B cell (primary cell): ENCODE measurements around the gene WRAP73. TPM values are rescaled to one million over a fixed set of nuclear protein-coding genes. Genes with fewer than 3 reads are reported as not detected.

Experiments used
- ATAC-seq: fragments of 200-7000 bp; cut with Tn5 transposase; one replicate; pipeline ENCODE4 v1.10.0; 2021; ENCODE audit warnings: low read depth, mild to moderate bottlenecking, moderate number of reproducible peaks, moderate library complexity
- CTCF ChIA-PET: fragments of 350-600 bp; sonication (Branson Sonifier 250); formaldehyde crosslinking; loops from one replicate; lab custom pipeline; 2021; ENCODE audit warnings: antibody characterized with exemption, inconsistent platforms; lab: Charles Lee
- POLR2A ChIA-PET: fragments of 350-600 bp; sonication (Branson Sonifier 250); formaldehyde crosslinking; loops from one replicate; lab custom pipeline; 2021; ENCODE audit warnings: antibody characterized with exemption; lab: Charles Lee
- DNase-seq: peaks from one replicate; pipeline ENCODE4 v3.0.0; 2013
- H2AFZ ChIP-seq: 2 replicates; pipeline ENCODE4 v1.6.1; 2012; ENCODE audit warnings: mild to moderate bottlenecking, low read depth, low read length; ENCODE audit not compliant: insufficient read depth, poor library complexity, severe bottlenecking
- H3K27ac ChIP-seq, 2 donors: 1 replicate in 1 of 2; 2 replicates in 1 of 2; pipeline ENCODE4 v1.5.1; 2012 to 2013; ENCODE audit warnings: low read length in 2 of 2, mild to moderate bottlenecking in 2 of 2, moderate library complexity in 1 of 2
- H3K27me3 ChIP-seq, 4 experiments: fragments of 200-600 bp in 1 of 4; sonication (generic) in 1 of 4; replicated peaks in 1 of 4; 1 replicate in 2 of 4; 2 replicates in 2 of 4; pipeline versions ENCODE4 v1.6.1 to v1.7.0; 2013 to 2016; ENCODE audit warnings: low read length in 3 of 4, mild to moderate bottlenecking in 2 of 4, mixed read lengths in 1 of 4, moderate library complexity in 1 of 4; ENCODE audit not compliant: insufficient read depth in 4 of 4, control insufficient read depth in 3 of 4; ENCODE audit errors: control extremely low read depth in 1 of 4
- H3K36me3 ChIP-seq, 2 experiments: replicated peaks in 1 of 2; 1 replicate in 1 of 2; 2 replicates in 1 of 2; pipeline versions ENCODE4 v1.6.1 to v1.7.1; 2013; ENCODE audit warnings: low read length in 1 of 2; ENCODE audit not compliant: insufficient read depth in 2 of 2, control insufficient read depth in 1 of 2; ENCODE audit errors: control extremely low read depth in 1 of 2, extremely low read depth in 1 of 2
- H3K4me1 ChIP-seq, 2 donors: fragments of 200-600 bp in 1 of 2; sonication (generic) in 1 of 2; 1 replicate in 1 of 2; 2 replicates in 1 of 2; pipeline versions ENCODE4 v1.5.1 to v1.6.1; 2013 to 2017; ENCODE audit warnings: low read length in 2 of 2; ENCODE audit not compliant: control insufficient read depth in 2 of 2, insufficient read depth in 2 of 2
- H3K4me2 ChIP-seq: replicated peaks from 2 replicates; pipeline ENCODE3; 2012; ENCODE audit warnings: mild to moderate bottlenecking, low read depth, low read length; ENCODE audit not compliant: poor library complexity, severe bottlenecking
- H3K4me3 ChIP-seq, 5 experiments: fragments of 200-600 bp in 1 of 5; sonication (generic) in 1 of 5; 1 replicate in 3 of 5; 2 replicates in 2 of 5; pipeline versions ENCODE4 v1.5.1 to v1.7.0; 2011 to 2016; ENCODE audit warnings: low read length in 4 of 5, mild to moderate bottlenecking in 4 of 5, low read depth in 2 of 5, control low read depth in 1 of 5, moderate library complexity in 1 of 5; ENCODE audit not compliant: insufficient read depth in 1 of 5; ENCODE audit errors: control extremely low read depth in 1 of 5, extremely low read depth in 1 of 5
- H3K79me2 ChIP-seq: fragments of 200-600 bp; sonication (generic); one replicate; pipeline ENCODE4 v1.6.0; 2016; ENCODE audit warnings: low read length; ENCODE audit not compliant: control insufficient read depth, insufficient read depth
- H3K9ac ChIP-seq: fragments of 200-600 bp; sonication (generic); 2 replicates; pipeline ENCODE4 v1.6.1; 2017; ENCODE audit warnings: mild to moderate bottlenecking, low read length, moderate library complexity
- H3K9me3 ChIP-seq, 3 donors: one replicate each; pipeline versions ENCODE4 v1.6.1 to v1.7.1; 2013; ENCODE audit warnings: low read length in 2 of 3; ENCODE audit not compliant: control insufficient read depth in 2 of 3, insufficient read depth in 1 of 3; ENCODE audit errors: control extremely low read depth in 1 of 3
- H4K20me1 ChIP-seq: 2 replicates; pipeline ENCODE4 v1.6.0; 2012; ENCODE audit warnings: mild to moderate bottlenecking, low read length; ENCODE audit not compliant: insufficient read depth, control insufficient read depth, poor library complexity, severe bottlenecking
- H3K27ac Mint-ChIP-seq: one replicate; pipeline ENCODE4 v1.8.0; 2021; ENCODE audit warnings: mixed read lengths
- H3K27me3 Mint-ChIP-seq: one replicate; pipeline ENCODE4 v1.8.0; 2021; ENCODE audit warnings: mixed read lengths
- H3K4me1 Mint-ChIP-seq: one replicate; pipeline ENCODE4 v1.8.0; 2021; ENCODE audit warnings: mixed read lengths
- H3K4me3 Mint-ChIP-seq: one replicate; pipeline ENCODE4 v1.8.0; 2021; ENCODE audit warnings: mixed read lengths
- H3K9me3 Mint-ChIP-seq: one replicate; pipeline ENCODE4 v1.8.0; 2022; ENCODE audit warnings: mixed read lengths; ENCODE audit not compliant: insufficient read depth
- CTCF ChIP-seq: fragments of 200-600 bp; IDR thresholded peaks from one replicate; pipeline ENCODE4 v1.8.0; 2022; ENCODE audit warnings: antibody characterized with exemption, mild to moderate bottlenecking
- EZH2 ChIP-seq: IDR thresholded peaks from 2 replicates; pipeline ENCODE4 v1.6.1; 2012; ENCODE audit warnings: borderline replicate concordance, low read depth, mild to moderate bottlenecking, moderate library complexity, low read length; ENCODE audit not compliant: insufficient read depth, poor library complexity, severe bottlenecking
- WGBS: methylation state at CpG from one replicate; pipeline ENCODE4 v1.1.5; 2013; ENCODE audit warnings: missing lambda C conversion rate; ENCODE audit not compliant: insufficient coverage; 5-methylcytosine and 5-hydroxymethylcytosine counted together
- intact Hi-C: fragments of 100-400 bp; cut with micrococcal nuclease; formaldehyde crosslinking; loops from one replicate; pipeline ENCODE4 v1.10.0; 2022
- polyA plus RNA-seq: library from polyadenylated mRNA; depleted of rRNA; stranded (reverse); fragments of >200 nt; gene quantifications from 2 replicates; pipeline ENCODE4 v1.2.3, GENCODE V29; 2012
- total RNA-seq, 2 donors: library from RNA; stranded (reverse); fragments of 120-200 nt in 1 of 2; gene quantifications; 1 replicate in 1 of 2; 2 replicates in 1 of 2; pipeline versions ENCODE4 v1.2.3 to v1.2.4, GENCODE V29; 2013 to 2022

Gene WRAP73
- total and polyA plus RNA-seq, 2 donors (not counting 1 experiment from before 2014, with no cell fraction given): 37.1 to 68.5 TPM

- no peak for ATAC-seq
- H3K27me3 Mint-ChIP-seq: no peaks in the 10 kb centered on the region
- Histone ChIP-seq H3K9me3 (no peaks in the 10 kb centered on the region), H3K36me3 (peaks cover 0 to 51% of the 10 kb centered on the region in 2 experiments), H3K4me1 (peaks cover 13 to 20% of the 10 kb centered on the region in 2 donors), H3K4me3 (no peak overlapping the region), H3K27ac (no peak overlapping the region), H3K4me2 (no peak overlapping the region), H4K20me1 (peaks cover 5% of the 10 kb centered on the region), H3K27me3 (no peaks in the 10 kb centered on the region), H3K9ac (no peak overlapping the region), H2AFZ (no peak overlapping the region), H3K79me2 (peaks cover 9% of the 10 kb centered on the region)
- DNase-seq: no peak
- 95% methylated on average over 7 of the region's 10 CpGs for WGBS
- no peak overlapping the region for H3K4me3 Mint-ChIP-seq
- intact Hi-C loops: loop anchor here (10.0 kb wide), 3 partner anchors 226 to 1214 kb away; partner anchors contain the start of genes CEP104, DFFB and PEX10
- no peak overlapping the region for H3K27ac Mint-ChIP-seq
- no peaks in the 10 kb centered on the region for H3K9me3 Mint-ChIP-seq
- POLR2A ChIA-PET: no interaction called here
- TF ChIP-seq CTCF: no peak
- no peak for TF ChIP-seq EZH2
- peaks cover 26% of the 10 kb centered on the region for H3K4me1 Mint-ChIP-seq
- CTCF ChIA-PET: interaction anchor here (1.1 to 3.8 kb wide), 4 partner anchors 8 to 176 kb away, joined by 3 to 37 read pairs (median 4); no protein-coding TSS in a partner anchor
Observed at GRCh38 chr1:3628445-3628844, 21.5 kb downstream of the WRAP73 start.

- no peak for TF ChIP-seq CTCF
- TF ChIP-seq EZH2: no peak
- no peak for ATAC-seq
Observed at GRCh38 chr1:3627515-3628253, 22.2 kb downstream of the WRAP73 start.

More at GRCh38 chr1:3627515-3628253, 22.2 kb downstream of the WRAP73 start:
- peaks cover 18 to 25% of the 10 kb centered on the region in 2 donors for H3K4me1 ChIP-seq
- intact Hi-C loops: loop anchor here (10.0 kb wide), 3 partner anchors 227 to 1213 kb away; partner anchors contain the start of genes CEP104, DFFB and PEX10
- ChIA-PET POLR2A (no interaction called here), CTCF (interaction anchor here (1.1 to 3.8 kb wide), 4 partner anchors 7 to 175 kb away, joined by 3 to 37 read pairs (median 4); no protein-coding TSS in a partner anchor)
- WGBS: 96% methylated on average over 26 of the region's 26 CpGs
- H3K27me3 ChIP-seq: no peaks in the 10 kb centered on the region
- no peaks in the 10 kb centered on the region for H3K9me3 ChIP-seq
- peak overlapping the region; percentile 32 for H3K4me3 Mint-ChIP-seq
- no peak overlapping the region for H3K27ac Mint-ChIP-seq
- no peak overlapping the region for H3K4me3 ChIP-seq
- no peak overlapping the region for H3K27ac ChIP-seq
- H3K9me3 Mint-ChIP-seq: no peaks in the 10 kb centered on the region
- no peak overlapping the region for H2AFZ ChIP-seq
- H4K20me1 ChIP-seq: peaks cover 5% of the 10 kb centered on the region
- H3K79me2 ChIP-seq: peaks cover 12% of the 10 kb centered on the region
- no peak for DNase-seq
- no peak overlapping the region for H3K9ac ChIP-seq
- no peak overlapping the region for H3K4me2 ChIP-seq
- H3K27me3 Mint-ChIP-seq: no peaks in the 10 kb centered on the region
- H3K36me3 ChIP-seq: peaks cover 0 to 44% of the 10 kb centered on the region in 2 experiments
- H3K4me1 Mint-ChIP-seq: peaks cover 33% of the 10 kb centered on the region
